OCI-LY3 (cell line): ENCODE measurements around the gene SLC6A9.

Source experiments
- EZH2phosphoT487 ChIP-seq: fragments of 200-600 bp; shearing (Covaris generic); IDR thresholded peaks from 2 replicates; pipeline ENCODE4 v1.6.1; 2018; ENCODE audit warnings: antibody characterized with exemption, mixed run types, low read depth
- TF ChIP-seq, protein P1 (sequence below): fragments of 200-600, 300-600 bp; sonication (generic); IDR thresholded peaks from 2 replicates; pipeline ENCODE4 v1.5.1; 2014; ENCODE audit warnings: antibody characterized with exemption, low read length, low read depth

DNA sequence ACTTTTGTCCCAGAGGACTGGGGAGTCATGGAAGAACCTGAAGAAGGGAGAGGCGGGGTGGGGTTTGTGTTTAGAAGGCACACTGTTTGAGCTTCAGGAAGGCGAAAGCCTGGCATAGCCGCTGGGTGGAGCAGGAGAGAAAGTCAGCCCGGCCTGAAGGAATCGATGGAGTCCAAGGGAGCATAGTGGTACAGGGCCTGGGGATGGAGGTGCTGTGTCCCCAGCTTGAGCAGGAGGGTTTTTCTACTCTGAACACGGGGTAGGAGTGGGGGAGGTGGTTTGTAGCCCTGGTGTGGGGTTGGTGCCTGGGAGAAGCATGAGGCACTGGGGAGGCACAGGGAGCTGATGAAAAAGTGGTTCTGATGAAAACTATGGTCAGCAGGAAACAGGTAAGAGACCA is 44.5 kb downstream of the SLC6A9 start:
- TF ChIP-seq, protein P1, sequence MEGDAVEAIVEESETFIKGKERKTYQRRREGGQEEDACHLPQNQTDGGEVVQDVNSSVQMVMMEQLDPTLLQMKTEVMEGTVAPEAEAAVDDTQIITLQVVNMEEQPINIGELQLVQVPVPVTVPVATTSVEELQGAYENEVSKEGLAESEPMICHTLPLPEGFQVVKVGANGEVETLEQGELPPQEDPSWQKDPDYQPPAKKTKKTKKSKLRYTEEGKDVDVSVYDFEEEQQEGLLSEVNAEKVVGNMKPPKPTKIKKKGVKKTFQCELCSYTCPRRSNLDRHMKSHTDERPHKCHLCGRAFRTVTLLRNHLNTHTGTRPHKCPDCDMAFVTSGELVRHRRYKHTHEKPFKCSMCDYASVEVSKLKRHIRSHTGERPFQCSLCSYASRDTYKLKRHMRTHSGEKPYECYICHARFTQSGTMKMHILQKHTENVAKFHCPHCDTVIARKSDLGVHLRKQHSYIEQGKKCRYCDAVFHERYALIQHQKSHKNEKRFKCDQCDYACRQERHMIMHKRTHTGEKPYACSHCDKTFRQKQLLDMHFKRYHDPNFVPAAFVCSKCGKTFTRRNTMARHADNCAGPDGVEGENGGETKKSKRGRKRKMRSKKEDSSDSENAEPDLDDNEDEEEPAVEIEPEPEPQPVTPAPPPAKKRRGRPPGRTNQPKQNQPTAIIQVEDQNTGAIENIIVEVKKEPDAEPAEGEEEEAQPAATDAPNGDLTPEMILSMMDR = no peak
- no peak for TF ChIP-seq EZH2phosphoT487
